Stimulated activated CD4-positive, alpha-beta T cell treated with anti-CD3 and anti-CD28 coated beads, Interleukin-1b, Interleukin-23, amount 100 ng/mL, for 1 hour (primary cell): Measurements from ENCODE around the gene FGF14.
"Not testable (repeated sequence)": the region's sequence is repeated elsewhere in the genome, so short reads cannot be mapped to it uniquely, and the experiment has no call there.

ENCODE experiments used
- DNase-seq, 2 donors: peaks; one replicate each; pipeline ENCODE4 v3.0.0-alpha.2; 2020; ENCODE audit warnings: low read depth in 2 of 2

FGF14 gene

GRCh38 chr13:102136735-102137296, 265.0 kb downstream of the FGF14 start:
- no peak for DNase-seq

- DNase-seq = no peak
Observed at GRCh38 chr13:102132777-102133295, 269.0 kb downstream of the FGF14 start.

GRCh38 chr13:102131246-102131645, 270.6 kb downstream of the FGF14 start:
- DNase-seq = no peak

GRCh38 chr13:102128216-102128810, 273.5 kb downstream of the FGF14 start:
- no peak for DNase-seq

- no peak for DNase-seq
Observed at GRCh38 chr13:102127153-102127552, 274.7 kb downstream of the FGF14 start.

- DNase-seq = no peak
Observed at GRCh38 chr13:102122147-102122546, 279.7 kb downstream of the FGF14 start.

- no peak for DNase-seq
Observed at GRCh38 chr13:102117175-102117831, 284.5 kb downstream of the FGF14 start.

GRCh38 chr13:102103469-102103868, 298.4 kb downstream of the FGF14 start:
- no peak for DNase-seq

GRCh38 chr13:102100234-102100633, 301.6 kb downstream of the FGF14 start:
- no peak for DNase-seq

- no peak for DNase-seq
Observed at GRCh38 chr13:102097708-102098107, 304.1 kb downstream of the FGF14 start.

GRCh38 chr13:102093288-102093687, 308.6 kb downstream of the FGF14 start:
- not testable (repeated sequence) for DNase-seq

GRCh38 chr13:102091231-102091630, 310.6 kb downstream of the FGF14 start:
- no peak for DNase-seq

- no peak for DNase-seq
Observed at GRCh38 chr13:102090532-102090931, 311.3 kb downstream of the FGF14 start.

- no peak for DNase-seq
Observed at GRCh38 chr13:102089722-102090121, 312.1 kb downstream of the FGF14 start.

- DNase-seq = no peak
Observed at GRCh38 chr13:102089177-102089576, 312.7 kb downstream of the FGF14 start.

- no peak for DNase-seq
Observed at GRCh38 chr13:102073251-102073650, 328.6 kb downstream of the FGF14 start.

GRCh38 chr13:102071711-102072110, 330.1 kb downstream of the FGF14 start:
- no peak for DNase-seq

- DNase-seq = not testable (repeated sequence)
Observed at GRCh38 chr13:102068323-102068722, 333.5 kb downstream of the FGF14 start.

- DNase-seq = no peak
Observed at GRCh38 chr13:102055090-102055779, 346.6 kb downstream of the FGF14 start.

- DNase-seq = no peak
Observed at GRCh38 chr13:102049853-102050252, 352.0 kb downstream of the FGF14 start.

GRCh38 chr13:102045731-102046130, 356.1 kb downstream of the FGF14 start:
- no peak for DNase-seq

- DNase-seq = no peak
Observed at GRCh38 chr13:102042746-102043145, 359.1 kb downstream of the FGF14 start.

- no peak for DNase-seq
Observed at GRCh38 chr13:102041544-102041943, 360.3 kb downstream of the FGF14 start.
